HepG2 (cell line): Measurements from ENCODE around the gene MYBPC2. TPM values are rescaled to one million over a fixed set of nuclear protein-coding genes. Genes with fewer than 3 reads are reported as not detected.

Experiments used
- CTCF ChIP-seq: sonication (generic); formaldehyde crosslinking; IDR thresholded peaks from 2 replicates; pipeline ENCODE4 v1.5.0; 2020; ENCODE audit warnings: mild to moderate bottlenecking, missing genetic modification reagents, moderate library complexity
- ETV5 ChIP-seq: IDR thresholded peaks from 2 replicates; pipeline ENCODE4 v1.6.1; 2018; ENCODE audit warnings: missing biosample characterization, missing genetic modification reagents, inconsistent platforms, borderline replicate concordance
- GATAD2A ChIP-seq: IDR thresholded peaks from 2 replicates; pipeline ENCODE4 v1.6.1; 2016
- GLI4 ChIP-seq: sonication (generic); formaldehyde crosslinking; IDR thresholded peaks from 2 replicates; pipeline ENCODE4 v1.5.1; 2020; ENCODE audit warnings: missing genetic modification reagents, mild to moderate bottlenecking, moderate library complexity, borderline replicate concordance
- MAFF ChIP-seq: IDR thresholded peaks from 2 replicates; pipeline ENCODE4 v1.6.1; 2011; ENCODE audit warnings: low read depth, low read length, improper control_type of control experiment
- NRL ChIP-seq: sonication (generic); formaldehyde crosslinking; IDR thresholded peaks from 2 replicates; pipeline ENCODE4 v1.5.0; 2020; ENCODE audit warnings: missing genetic modification reagents, mild to moderate bottlenecking, moderate library complexity, borderline replicate concordance
- PAF1 ChIP-seq: IDR thresholded peaks from 2 replicates; pipeline ENCODE4 v1.6.1; 2016; ENCODE audit warnings: missing genetic modification reagents, missing compliant biosample characterization
- REL ChIP-seq: sonication (generic); formaldehyde crosslinking; conservative IDR thresholded peaks from 2 replicates; pipeline ENCODE4 v1.8.0; 2022; ENCODE audit warnings: mild to moderate bottlenecking, missing genetic modification reagents, moderate library complexity
- RERE ChIP-seq: IDR thresholded peaks from 2 replicates; pipeline ENCODE4 v1.6.1; 2016; ENCODE audit warnings: low read depth, missing genetic modification reagents, missing compliant biosample characterization
- SRF ChIP-seq: IDR thresholded peaks from 2 replicates; pipeline ENCODE4 v1.6.1; 2011; ENCODE audit warnings: mild to moderate bottlenecking, low read depth, low read length, moderate library complexity
- STAG1 ChIP-seq: sonication (generic); formaldehyde crosslinking; IDR thresholded peaks from 2 replicates; pipeline ENCODE4 v1.4.0; 2020; ENCODE audit warnings: missing genetic modification reagents
- TAF1 ChIP-seq: sonication (generic); formaldehyde crosslinking; IDR thresholded peaks from 2 replicates; pipeline ENCODE4 v1.4.0; 2020; ENCODE audit warnings: missing genetic modification reagents
- ZBTB1 ChIP-seq: sonication (generic); formaldehyde crosslinking; IDR thresholded peaks from 2 replicates; pipeline ENCODE4 v1.4.0; 2020; ENCODE audit warnings: missing genetic modification reagents, borderline replicate concordance
- ZNF207 ChIP-seq: fragments of 450-650 bp; IDR thresholded peaks from 2 replicates; pipeline ENCODE4 v1.6.1; 2016; ENCODE audit warnings: antibody characterized with exemption, borderline replicate concordance
- ZNF264 ChIP-seq: sonication (generic); formaldehyde crosslinking; IDR thresholded peaks from 2 replicates; pipeline ENCODE4 v1.4.0; 2020; ENCODE audit warnings: missing genetic modification reagents
- ZNF274 ChIP-seq: sonication (generic); formaldehyde crosslinking; IDR thresholded peaks from 2 replicates; pipeline ENCODE4 v1.5.1; 2020; ENCODE audit warnings: mild to moderate bottlenecking, missing genetic modification reagents
- ZNF350 ChIP-seq: sonication (generic); formaldehyde crosslinking; IDR thresholded peaks from 2 replicates; pipeline ENCODE4 v1.4.0; 2020; ENCODE audit warnings: mild to moderate bottlenecking, low read depth, missing genetic modification reagents, borderline replicate concordance
- ZNF562 ChIP-seq: sonication (generic); formaldehyde crosslinking; IDR thresholded peaks from 2 replicates; pipeline ENCODE4 v1.8.0; 2022; ENCODE audit warnings: missing genetic modification reagents, borderline replicate concordance
- ZNF747 ChIP-seq: sonication (generic); formaldehyde crosslinking; IDR thresholded peaks from 2 replicates; pipeline ENCODE4 v1.8.1; 2023; ENCODE audit warnings: missing genetic modification reagents, mild to moderate bottlenecking, borderline replicate concordance
- ZSCAN30 ChIP-seq: sonication (generic); formaldehyde crosslinking; IDR thresholded peaks from 2 replicates; pipeline ENCODE4 v1.5.0; 2020; ENCODE audit warnings: mild to moderate bottlenecking, missing genetic modification reagents
- polyA plus RNA-seq, 8 experiments: library from polyadenylated mRNA; depleted of rRNA in 3 of 8; stranded (reverse) in 7 of 8; unstranded in 1 of 8; fragments of >200 nt; fragmentation: Illumina TruSeq in 4 of 8; extraction: Trizol in 4 of 8; gene quantifications; 2 replicates each; pipeline versions ENCODE4 v1.2.1 to v1.2.3, GENCODE V29; 2011 to 2016; ENCODE audit warnings: low read depth in 4 of 8, missing spikeins in 1 of 8, mixed read lengths in 1 of 8; ENCODE audit not compliant: insufficient read depth in 1 of 8
- total RNA-seq, 5 experiments: library from RNA; depleted of rRNA; stranded (reverse); fragments of >200 nt; fragmentation: Illumina TruSeq; extraction: Trizol; gene quantifications; 2 replicates each; pipeline ENCODE4 v1.2.3, GENCODE V29; 2016; ENCODE audit warnings: low read depth in 1 of 5
- TF ChIP-seq, protein P1 (sequence below): sonication (generic); formaldehyde crosslinking; IDR thresholded peaks from 2 replicates; pipeline ENCODE4 v1.4.0; 2020; ENCODE audit warnings: mild to moderate bottlenecking, missing genetic modification reagents
- TF ChIP-seq, protein P2 (sequence below): sonication (generic); formaldehyde crosslinking; IDR thresholded peaks from 2 replicates; pipeline ENCODE4 v1.5.0; 2020; ENCODE audit warnings: missing genetic modification reagents

MYBPC2 gene
- total and polyA plus RNA-seq, 2 of the 13 experiments (the other 11 are each of a cell fraction or from before 2014, with no cell fraction given) = not detected

DNA sequence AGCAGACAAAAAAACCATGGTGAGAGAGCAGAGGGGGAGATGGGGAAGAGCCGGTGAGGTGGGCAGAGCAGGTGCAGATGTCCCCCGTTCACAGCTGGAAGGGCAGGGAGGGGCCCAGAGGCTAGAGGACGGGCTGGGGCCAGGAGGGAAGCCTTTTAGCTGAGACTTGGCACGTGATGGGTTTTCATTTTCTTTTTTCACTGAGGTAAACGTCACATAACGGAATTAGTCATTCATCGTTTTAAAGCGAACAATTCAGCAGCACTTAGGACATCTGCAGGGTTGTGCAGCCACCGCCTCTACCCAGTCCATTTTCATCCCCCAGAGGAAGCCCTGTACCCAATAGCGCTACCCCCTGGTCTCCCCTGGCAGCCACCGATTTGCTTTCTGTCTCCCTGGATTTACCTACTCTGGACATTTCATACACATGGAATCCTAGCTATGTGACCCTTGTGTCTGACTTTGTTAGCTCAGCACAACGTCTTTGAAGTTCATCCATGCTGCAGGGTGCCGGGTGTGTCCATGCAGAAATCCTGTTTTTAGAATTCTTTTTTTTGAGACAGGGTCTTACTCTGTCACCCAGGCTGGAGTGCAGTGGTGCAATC is 27.6 kb downstream of the MYBPC2 start (continued):
- TF ChIP-seq STAG1 = no peak; the same call in 1 of the 2 replicates
- no peak for TF ChIP-seq REL (CRISPR knock-in tag)
- peak; percentile 59 for TF ChIP-seq MAFF
- TF ChIP-seq, protein P1, sequence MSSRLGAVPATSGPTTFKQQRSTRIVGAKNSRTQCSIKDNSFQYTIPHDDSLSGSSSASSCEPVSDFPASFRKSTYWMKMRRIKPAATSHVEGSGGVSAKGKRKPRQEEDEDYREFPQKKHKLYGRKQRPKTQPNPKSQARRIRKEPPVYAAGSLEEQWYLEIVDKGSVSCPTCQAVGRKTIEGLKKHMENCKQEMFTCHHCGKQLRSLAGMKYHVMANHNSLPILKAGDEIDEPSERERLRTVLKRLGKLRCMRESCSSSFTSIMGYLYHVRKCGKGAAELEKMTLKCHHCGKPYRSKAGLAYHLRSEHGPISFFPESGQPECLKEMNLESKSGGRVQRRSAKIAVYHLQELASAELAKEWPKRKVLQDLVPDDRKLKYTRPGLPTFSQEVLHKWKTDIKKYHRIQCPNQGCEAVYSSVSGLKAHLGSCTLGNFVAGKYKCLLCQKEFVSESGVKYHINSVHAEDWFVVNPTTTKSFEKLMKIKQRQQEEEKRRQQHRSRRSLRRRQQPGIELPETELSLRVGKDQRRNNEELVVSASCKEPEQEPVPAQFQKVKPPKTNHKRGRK = no peak
- no peak for TF ChIP-seq ZNF264
- TF ChIP-seq ZNF562 = no peak
- TF ChIP-seq ZNF350 (CRISPR knock-in tag) = no peak
- TF ChIP-seq, protein P2, sequence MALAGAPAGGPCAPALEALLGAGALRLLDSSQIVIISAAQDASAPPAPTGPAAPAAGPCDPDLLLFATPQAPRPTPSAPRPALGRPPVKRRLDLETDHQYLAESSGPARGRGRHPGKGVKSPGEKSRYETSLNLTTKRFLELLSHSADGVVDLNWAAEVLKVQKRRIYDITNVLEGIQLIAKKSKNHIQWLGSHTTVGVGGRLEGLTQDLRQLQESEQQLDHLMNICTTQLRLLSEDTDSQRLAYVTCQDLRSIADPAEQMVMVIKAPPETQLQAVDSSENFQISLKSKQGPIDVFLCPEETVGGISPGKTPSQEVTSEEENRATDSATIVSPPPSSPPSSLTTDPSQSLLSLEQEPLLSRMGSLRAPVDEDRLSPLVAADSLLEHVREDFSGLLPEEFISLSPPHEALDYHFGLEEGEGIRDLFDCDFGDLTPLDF (CRISPR knock-in tag) = no peak
- no peak for TF ChIP-seq ZNF207
- no peak for TF ChIP-seq GLI4
- no peak for TF ChIP-seq ZNF274 (CRISPR knock-in tag)
- TF ChIP-seq SRF = no peak
- TF ChIP-seq ZBTB1 (CRISPR knock-in tag) = no peak
- 0 out of 2 replicates have a peak, but pooled peaks have one; percentile 26 for TF ChIP-seq ETV5 (CRISPR knock-in tag)
- no peak for TF ChIP-seq PAF1 (CRISPR knock-in tag)
- peak; percentile 39; the same call in 1 of the 2 replicates for TF ChIP-seq GATAD2A (CRISPR knock-in tag)
- TF ChIP-seq NRL (CRISPR knock-in tag) = no peak
- TF ChIP-seq ZNF747 (CRISPR knock-in tag) = no peak
- TF ChIP-seq RERE (CRISPR knock-in tag) = no peak
- TF ChIP-seq ZSCAN30 (CRISPR knock-in tag) = no peak
- no peak for TF ChIP-seq TAF1 (CRISPR knock-in tag)
- peak; percentile 70 for TF ChIP-seq CTCF (CRISPR knock-in tag)
